Mononuclear cell (primary cell): ENCODE measurements around the gene ABHD18. TPM values are rescaled to one million over a fixed set of nuclear protein-coding genes. Genes with fewer than 3 reads are reported as not detected.

Experiments used
- total RNA-seq: library from RNA; depleted of rRNA; stranded (reverse); fragments of >200 nt; gene quantifications from one replicate; pipeline ENCODE4 v1.2.3, GENCODE V29; 2012

The ABHD18 gene
- total RNA-seq, 1 donor = 15.8 TPM

Other genes starting within 250 kb of the ABHD18 start
- gene SLC25A31, start 235.0 kb upstream of the ABHD18 start, total RNA-seq = not detected
- 0.10 TPM for gene HSPA4L, start 183.1 kb upstream of the ABHD18 start, total RNA-seq
- 4.4 TPM for gene PLK4, start 84.5 kb upstream of the ABHD18 start, total RNA-seq
- 47.6 TPM for gene MFSD8, start 233 bp upstream of the ABHD18 start, total RNA-seq
- gene LARP1B, start 95.9 kb downstream of the ABHD18 start, total RNA-seq = 11.5 TPM